DMS79 (cell line): ENCODE results near the gene PCTP.

Experiments used
- DNase-seq: peaks from one replicate; lab custom pipeline; 2025; lab: John Stamatoyannopoulos, UW

The PCTP gene

DNA sequence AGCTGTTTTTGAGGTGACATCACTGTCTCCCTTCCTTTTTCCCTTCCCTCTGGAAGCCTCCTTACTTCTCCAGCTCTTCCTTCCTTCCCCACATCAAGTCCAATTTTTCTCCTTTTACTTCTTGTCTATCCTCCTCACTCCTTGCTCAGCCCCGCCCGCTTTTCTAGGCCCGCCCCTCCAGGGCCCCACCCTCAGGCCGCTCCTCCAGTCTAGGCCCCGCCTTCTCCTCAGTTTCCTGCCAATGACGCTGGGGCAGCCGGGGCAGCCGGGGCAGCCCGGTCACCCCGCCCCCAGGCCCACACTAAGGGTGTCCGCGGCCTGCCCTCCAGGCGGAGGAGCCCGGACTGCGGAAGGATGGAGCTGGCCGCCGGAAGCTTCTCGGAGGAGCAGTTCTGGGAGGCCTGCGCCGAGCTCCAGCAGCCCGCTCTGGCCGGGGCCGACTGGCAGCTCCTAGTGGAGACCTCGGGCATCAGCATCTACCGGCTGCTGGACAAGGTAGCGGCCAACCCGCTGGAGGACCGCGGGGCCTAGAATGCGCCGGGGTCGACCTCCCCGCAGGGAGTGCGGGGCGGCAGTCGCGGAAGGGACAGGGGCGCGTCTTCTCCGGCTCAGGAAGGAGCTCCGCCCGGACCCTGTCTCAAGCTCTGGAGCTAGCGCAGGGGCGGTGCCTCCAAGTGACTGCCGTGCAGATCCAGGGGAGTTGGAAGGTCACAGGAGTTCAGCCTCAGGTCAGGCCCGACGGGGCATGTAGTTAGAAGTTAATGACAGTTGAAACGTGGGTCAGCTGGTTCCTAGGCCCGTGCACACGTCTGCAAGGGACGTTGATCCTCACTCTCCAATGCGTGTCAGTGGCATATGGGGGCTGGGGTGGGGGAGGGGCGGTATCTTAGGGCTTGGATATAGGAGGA lies at the start of gene PCTP:
TSS of gene PCTP (plus strand) at position 302 of the 908 bp plus-strand sequence. CDS start at position 355, 53 bp downstream.
- peak; percentile 44 for DNase-seq

DNA sequence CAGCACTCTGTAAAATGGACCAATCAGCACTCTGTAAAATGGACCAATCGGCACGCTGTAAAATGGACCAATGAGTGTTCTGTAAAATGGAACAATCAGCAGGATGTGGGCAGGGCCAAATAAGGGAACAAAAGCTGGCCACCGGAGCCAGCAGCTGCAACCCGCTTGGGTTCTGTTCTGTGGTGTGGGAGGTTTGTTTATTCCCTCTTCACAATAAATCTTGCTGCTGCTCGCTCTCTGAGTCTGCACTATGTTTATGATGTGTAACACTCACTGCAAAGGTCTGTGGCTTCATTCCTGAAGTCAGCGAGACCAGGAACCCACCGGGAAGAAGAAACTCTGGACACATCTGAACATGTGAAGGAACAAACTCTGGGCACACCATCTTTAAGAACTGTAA lies 48.7 kb upstream of the PCTP start:
- no peak for DNase-seq

GRCh38 chr17:55704401-55704800 lies 46.5 kb upstream of the PCTP start:
- DNase-seq = no peak

GRCh38 chr17:55705847-55706246 lies 45.0 kb upstream of the PCTP start:
- DNase-seq = peak; percentile 13

GRCh38 chr17:55706808-55707773 lies 43.8 kb upstream of the PCTP start:
- DNase-seq = no peak

GRCh38 chr17:55708175-55708974 lies 42.5 kb upstream of the PCTP start:
- DNase-seq = no peak

- DNase-seq = no peak
These were observed 41.4 kb upstream of the PCTP start for GRCh38 chr17:55709440-55709839.

DNA sequence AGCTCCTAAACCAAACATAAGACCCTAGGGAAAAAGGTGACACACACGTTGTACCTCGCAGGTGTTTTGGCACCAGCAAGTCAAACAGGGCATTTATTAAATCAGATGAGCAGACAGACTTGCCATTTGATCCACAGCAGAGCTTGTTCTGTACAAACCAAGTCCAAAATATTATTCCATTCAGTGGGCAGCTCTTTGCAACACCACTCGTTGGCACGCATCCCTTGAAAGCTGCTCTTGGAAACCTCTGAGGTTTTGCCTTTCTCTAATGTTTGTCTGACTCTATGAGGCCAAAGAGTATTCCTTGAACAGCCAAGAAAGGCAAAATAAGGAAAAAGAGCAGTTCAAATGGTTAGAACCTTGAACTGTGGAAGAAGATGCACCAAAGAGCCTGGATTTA lies 40.9 kb upstream of the PCTP start:
- no peak for DNase-seq

GRCh38 chr17:55710410-55710809 lies 40.4 kb upstream of the PCTP start:
- no peak for DNase-seq

GRCh38 chr17:55710829-55711496 lies 39.9 kb upstream of the PCTP start:
- peak; percentile 39 for DNase-seq

DNA sequence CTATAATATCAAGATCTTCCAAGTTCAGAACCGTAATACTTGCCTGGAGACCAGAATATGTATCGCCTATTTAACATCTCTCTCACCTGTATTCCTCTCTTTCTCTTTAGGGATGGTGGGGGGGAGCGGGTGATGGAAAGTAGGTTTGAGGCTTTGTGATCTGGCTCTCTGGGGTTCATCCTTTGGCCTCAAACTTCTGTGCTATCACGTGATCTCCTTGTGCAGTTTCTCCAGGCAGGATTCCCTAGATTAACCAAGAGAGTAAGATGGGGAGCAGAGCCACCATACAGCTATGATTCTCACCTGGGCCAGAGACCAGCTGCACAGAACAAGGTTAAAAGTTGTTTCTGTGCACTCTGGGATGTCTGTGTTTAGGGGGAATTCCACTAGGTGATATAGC lies 33.4 kb upstream of the PCTP start:
- DNase-seq = no peak

DNA sequence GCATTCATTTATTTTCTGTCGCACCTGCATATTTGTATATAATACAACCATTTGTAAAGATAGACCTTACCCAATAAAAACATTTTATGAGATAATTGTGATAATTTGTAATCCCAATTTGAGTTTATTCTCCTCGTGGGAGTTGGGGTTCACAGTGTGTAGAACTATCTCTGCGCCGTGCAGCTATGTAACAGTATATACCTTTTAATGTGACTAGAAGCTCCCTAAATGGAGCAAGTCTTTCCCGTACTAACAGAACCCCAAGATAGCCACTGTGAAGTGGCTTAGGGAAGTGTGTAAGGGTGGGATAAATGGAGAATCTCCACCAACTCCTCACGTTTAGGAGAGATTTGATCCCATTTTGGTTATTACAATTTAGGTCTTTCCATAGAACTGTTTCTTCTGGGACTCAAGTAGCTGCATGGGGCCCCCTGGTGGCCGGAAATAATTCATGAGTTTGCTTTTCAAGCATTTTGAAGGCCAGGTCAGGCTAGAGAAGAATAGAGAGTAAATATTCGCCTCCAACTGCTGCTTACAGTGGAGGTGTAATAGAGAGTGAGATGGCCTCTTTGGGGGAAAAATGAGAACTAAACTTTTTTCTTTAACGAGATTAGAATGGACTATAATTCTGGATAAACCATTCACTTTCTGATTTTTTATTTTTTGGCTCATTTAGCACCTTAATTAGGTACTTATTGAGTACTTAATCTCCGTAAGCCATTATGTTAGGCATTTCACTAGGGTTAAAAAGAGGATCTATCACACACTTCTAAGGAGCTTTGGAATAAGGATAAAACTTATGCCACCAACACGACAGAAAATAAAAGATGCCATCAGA lies 32.7 kb upstream of the PCTP start:
- no peak for DNase-seq

DNA sequence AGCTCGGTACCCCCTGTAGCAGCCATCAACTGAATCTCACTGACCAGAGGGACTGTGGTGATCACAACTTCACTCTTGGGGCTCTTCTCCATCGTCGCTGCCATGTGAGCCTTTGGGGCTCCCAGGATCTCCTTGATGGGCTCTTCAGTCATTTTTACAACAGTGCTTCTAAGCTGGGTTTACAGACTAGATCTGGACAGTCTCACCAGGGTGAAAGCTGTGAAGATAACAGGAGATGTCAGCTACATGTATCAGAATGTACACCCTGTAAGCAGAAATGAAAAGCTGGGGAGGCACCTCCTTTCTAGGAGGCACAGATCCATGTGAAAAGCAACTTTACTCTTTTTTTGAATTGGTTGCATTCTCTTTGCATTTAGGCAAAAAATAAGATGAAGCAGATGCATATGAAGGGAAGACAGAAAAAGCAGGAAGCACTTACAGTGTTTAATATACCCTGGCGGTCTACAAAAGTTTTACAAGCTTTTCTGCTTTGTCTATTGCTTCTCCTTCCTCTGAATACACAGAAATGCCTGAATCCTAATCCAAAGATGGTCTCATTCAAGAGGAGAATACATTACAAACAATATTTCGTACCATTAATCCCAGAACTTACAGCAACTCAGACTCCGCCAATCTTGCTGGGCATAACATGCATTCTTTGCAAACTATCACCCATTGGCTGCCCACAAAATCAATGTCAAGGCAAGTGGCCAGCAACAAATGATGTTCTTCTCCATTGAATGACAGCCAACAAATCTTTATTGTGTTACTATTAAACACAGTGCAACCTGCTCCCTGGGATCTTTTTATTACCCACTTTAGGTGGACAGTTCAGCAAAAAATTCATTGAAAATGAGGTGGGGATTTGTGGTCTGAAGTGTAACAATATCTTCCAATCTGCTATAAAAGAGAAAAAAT lies 29.7 kb upstream of the PCTP start:
- DNase-seq = no peak

- no peak for DNase-seq
These were observed 28.7 kb upstream of the PCTP start for GRCh38 chr17:55722016-55722736.

DNA sequence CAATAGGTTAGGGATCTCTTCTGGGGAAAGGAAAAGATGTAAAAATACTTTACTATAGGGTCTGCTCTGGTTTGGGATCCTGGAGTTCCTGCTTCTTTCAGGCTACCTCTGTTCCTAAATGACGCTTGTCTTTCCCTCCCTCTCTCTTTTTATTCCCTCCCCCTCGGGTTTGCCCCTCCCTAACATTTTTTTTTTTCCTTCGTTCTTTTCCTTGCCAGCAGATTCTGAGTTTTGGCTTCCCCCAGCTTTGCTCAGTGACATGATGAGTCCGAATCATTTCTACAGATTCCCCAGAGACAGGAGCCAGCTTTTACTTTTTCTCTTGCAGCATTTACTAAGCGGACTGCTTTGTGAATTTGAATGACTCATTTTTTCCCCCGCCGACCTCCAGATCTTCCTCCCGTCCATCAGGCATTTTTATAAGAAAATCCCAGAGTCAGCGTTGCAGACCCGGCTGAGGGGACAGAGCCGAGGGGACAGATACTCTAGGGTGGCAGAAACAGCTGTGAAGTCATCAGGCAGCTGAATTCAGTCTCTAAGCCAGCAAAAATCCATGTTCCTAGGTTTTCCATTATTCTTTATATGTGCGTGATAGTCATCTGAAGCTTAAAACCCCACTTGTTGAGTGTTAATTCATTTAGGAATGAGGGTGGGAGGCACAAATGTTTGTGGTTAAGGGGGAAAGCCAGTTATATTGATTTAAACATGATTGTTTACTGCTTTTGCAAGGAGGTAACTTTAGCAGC lies 27.9 kb upstream of the PCTP start, which contains the start of gene TMEM100:
TSS of gene TMEM100 (minus strand) at position 123 of the 746 bp plus-strand sequence. CDS start 1,794 bp downstream, outside the sequence.
- no peak for DNase-seq

DNA sequence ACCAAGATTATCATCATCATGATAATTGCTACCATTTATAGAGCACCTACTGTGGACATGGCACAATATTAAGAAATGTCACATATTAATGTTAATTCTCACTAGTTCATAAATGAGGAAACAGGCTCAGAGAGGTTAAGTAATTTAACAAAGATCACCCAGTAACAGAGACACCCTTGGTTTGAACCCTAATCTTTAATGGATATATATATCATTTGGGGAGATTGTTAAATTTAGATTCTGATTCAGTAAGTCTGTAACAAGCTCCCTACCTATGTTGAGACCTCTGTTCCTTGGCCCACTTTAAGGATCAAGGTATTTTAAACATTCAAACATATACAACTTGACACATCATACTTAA lies 27.4 kb upstream of the PCTP start:
- no peak for DNase-seq

GRCh38 chr17:55726440-55726839 lies 24.4 kb upstream of the PCTP start:
- DNase-seq = peak; percentile 29

DNA sequence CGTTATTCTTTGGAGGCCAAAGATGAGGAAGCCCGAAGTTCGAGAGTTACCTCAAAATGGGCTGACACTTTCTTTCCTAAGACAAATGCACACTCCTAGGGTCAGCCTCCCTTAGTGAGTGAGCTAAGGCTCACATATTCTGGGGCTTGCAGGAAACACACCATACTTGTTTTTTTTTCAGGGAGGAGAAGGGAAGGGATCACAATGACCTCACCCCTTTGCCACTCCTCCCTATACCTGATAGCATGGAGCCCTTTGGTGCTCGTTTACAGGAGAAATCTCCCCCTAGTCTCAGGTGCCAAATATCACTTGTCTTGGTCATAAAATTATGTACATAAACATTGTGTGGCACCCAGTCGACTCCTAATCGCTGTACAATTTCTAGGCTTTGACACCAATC lies 23.6 kb upstream of the PCTP start:
- DNase-seq = no peak
